Right renal pelvis (tissue), 4 donors: ENCODE measurements around the gene NKX1-2. TPM values are rescaled to one million over a fixed set of nuclear protein-coding genes. Genes with fewer than 3 reads are reported as not detected.

Experiments
- DNase-seq, 4 donors: peaks; one replicate each; pipeline ENCODE4 v3.0.0-alpha.2; 2013; ENCODE audit warnings: low read depth in 4 of 4, low spot score in 3 of 4, missing footprints in 1 of 4
- polyA plus RNA-seq, 4 donors: library from polyadenylated mRNA; unstranded; fragments of 120-200 nt; gene quantifications; one replicate each; pipeline ENCODE4 v1.2.1, GENCODE V29; 2013; ENCODE audit not compliant: insufficient read length in 4 of 4

Gene NKX1-2
- polyA plus RNA-seq: under 1 TPM in 1 of 4 donors, not detected in 3; 0.01 TPM

DNA sequence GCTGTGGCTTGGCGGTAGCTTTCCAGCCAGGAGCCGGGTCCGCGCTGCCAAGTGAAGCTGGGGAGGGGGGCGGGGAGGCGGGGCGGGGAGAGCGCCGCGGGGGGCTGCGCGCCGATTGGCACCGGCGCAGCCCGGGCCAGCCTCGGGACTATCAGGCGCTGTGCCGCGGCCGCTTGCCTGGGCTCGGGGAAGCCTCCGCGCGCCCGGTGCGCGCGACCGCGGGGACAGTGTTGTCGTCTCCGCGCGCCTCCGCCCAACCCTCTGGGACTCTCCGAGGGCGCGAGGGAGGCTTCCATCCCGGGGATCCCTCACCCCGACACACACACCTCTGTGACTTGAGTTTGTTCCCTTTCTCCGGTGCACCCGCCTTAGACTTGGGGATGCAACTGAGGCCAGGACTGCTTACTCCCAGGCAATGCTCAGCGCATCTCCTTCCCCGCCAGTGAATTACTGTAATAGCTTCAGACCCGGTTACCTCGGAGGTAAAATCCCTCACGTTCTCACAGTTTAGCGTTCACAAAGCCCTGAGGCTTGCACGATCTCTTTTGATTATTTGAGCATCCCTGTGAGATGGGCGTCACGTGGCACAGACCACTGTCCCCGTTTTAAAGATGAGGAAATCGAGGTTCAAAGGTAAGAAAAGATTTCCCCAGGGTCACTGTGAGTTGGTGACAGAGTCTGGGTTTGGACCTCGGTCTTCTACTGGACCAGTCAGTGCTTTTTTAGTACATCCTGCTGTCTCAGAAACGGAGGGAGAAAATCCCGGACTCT lies at the start of gene NKX1-2:
TSS of gene NKX1-2 (minus strand) at position 24 of the 771 bp plus-strand sequence. CDS start 92 bp downstream, outside the sequence.
- DNase-seq: no peak

DNA sequence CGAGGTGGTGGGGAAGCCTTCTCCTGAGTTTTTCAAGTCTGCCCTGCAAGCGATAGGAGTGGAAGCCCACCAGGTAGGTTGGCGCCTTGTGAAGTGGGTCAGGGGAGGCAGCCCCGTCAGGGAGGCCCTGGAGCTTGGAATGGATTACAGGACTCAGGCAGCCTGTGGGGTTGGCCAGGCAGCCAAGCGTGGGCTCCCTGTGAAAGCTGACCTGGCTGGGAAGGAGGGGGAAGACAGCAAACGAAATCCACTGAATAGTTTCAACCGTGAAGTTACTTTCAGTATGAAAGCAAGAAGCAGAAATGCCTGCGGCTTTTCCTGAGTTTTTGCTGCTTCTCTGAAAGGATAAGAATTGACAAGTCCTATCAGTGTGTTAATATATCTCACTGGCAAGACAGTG lies 48.2 kb upstream of the NKX1-2 start:
- peak in 3 of 4 donors; percentile 34 to 67 (median 35) for DNase-seq

DNA sequence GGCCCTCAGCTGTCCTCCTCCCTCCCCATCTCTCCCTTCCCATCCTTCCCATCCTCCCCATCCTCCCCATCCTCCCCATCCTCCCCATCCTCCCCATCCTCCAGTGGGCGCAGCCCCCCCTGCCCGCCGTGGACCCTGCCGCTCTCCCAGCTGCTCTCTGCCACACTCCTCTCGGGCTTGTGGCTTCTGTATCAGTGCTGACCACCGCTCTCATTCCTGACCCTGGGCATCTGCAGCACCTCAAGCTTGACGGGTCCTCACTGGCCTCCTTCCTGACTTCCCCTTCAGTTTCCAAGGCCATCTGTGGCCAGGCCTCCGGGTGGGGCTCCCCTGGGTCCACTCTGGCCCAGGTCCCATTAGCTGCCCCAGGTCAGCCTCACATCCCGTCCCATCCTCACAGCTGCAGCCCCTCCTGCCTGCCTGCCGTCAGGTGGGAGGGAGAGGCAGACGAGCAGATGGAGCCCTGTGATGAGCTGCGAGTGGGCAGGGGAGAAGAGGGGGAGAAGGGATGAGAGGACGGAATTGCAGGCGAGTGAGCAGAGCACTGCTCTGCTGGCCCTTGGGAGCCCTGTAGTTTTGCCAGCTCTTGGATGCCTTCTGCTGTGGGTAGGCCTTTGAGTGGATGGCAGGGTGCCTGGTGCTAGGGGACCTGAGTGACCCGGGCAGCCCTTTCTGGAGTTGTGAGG lies 47.5 kb upstream of the NKX1-2 start:
- DNase-seq: no peak

DNA sequence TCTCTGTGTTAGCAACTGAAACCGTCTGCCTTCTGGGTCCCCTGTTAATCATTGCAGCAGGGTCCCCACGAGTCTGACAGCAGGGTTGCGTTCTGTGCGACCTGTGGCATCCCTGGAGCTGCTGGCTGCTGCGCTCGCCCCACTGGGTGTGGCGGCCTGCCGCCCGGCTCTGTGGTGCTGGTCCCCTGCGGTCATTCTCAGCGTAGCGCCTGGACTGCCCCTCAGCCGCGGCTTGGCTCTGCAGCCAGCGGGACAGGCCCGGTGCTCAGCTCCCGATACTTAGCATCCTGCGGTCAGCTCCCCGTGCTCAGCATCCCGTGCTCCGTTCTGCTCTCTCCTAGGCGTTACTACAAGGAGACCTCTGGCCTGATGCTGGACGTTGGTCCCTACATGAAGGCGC lies 46.8 kb upstream of the NKX1-2 start:
- no peak for DNase-seq

DNA sequence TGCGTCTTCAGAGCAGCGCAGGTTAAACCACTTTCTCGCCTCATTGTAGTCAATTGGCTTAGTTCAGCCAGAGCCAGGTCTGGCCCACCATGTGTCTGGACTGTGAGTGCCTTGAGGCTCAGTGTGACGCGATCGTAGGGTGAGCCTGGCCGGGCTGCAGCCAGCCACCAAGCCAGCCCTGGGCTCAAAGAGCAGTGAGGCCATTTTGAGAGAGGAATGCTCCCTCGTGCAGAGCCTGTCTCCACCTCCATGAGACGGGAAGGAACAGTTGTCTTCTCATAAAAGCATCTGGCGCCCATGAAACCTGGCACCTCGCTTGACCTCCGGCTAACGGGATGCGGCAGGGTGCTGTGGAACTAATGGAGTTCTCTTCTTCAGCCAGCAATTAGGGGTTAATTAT lies 46.3 kb upstream of the NKX1-2 start:
- DNase-seq: no peak

DNA sequence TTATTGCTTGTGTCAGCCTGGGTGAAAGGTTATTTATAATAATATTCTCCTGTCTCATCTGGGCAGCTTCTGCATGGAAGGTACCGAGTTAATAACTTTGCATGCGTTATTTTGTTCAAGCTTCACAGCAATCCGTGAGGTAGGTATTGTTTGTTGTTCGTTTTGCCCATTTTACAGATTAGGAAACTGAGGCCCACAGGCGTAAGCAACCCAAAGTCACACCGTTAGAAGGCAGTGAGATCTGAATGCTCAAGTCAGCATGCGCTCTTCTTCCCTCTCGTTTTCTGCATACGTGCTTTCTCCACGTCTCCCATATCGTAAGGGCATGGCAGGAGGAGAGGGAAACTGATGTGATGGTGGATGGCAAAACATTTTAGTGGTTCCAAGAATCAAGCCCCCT lies 45.9 kb upstream of the NKX1-2 start:
- no peak for DNase-seq

DNA sequence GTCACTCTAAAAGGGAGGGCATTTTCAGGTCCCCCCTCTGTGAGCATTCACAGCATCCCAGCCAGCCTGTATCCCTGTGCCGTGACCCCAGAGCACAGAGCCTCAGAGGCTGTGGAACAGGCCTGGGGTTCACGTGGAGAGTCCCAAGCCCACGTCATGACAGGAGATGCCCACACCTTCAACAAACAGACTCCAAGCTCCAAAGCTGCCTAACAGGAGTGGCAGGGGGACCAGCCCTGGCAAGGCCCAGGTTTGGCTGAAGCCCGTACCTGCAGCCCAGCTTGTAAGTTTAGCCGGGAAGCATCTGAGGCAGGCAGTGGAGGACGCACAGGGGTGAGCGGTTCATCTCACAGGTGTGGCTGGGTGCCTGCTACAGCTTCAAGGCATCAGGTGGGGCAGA lies 45.3 kb upstream of the NKX1-2 start:
- no peak for DNase-seq

DNA sequence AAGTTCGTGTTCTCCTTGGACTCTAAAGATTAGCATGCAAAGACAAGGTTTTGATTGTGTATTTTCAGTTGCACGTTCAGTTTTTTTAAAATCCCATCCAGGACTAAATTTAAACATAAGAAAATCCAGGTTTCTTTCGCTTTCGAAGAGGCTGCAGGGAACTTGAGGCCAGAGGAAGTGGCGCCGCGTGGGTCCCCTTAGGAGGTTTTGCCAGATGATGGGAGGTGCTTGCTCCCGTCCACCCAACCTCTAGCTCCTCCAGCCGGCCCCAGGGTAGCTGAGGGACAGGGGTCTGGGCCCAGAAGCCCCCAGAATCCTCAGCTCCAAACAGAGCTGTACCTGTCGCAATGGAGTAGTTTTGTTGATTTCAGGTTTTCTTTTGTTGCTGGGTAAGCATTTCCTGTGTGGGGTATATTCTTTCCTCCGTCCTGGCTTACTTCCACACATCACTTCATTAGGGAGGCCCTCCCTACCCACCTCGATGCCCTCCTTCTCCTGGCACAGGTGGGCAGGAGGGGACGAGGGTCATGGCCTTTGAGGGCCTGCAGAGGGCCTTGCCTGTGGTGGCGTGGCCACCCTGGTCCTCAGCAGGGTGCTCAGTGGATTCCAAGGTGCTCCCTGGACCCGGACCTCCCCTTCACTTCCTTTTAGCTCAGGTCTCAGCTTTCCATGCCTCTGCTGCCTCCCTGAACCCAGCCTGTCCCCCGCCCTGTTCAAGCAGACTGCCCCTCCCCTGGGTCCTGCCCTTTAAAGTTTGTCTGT lies 44.4 kb upstream of the NKX1-2 start:
- DNase-seq: no peak

DNA sequence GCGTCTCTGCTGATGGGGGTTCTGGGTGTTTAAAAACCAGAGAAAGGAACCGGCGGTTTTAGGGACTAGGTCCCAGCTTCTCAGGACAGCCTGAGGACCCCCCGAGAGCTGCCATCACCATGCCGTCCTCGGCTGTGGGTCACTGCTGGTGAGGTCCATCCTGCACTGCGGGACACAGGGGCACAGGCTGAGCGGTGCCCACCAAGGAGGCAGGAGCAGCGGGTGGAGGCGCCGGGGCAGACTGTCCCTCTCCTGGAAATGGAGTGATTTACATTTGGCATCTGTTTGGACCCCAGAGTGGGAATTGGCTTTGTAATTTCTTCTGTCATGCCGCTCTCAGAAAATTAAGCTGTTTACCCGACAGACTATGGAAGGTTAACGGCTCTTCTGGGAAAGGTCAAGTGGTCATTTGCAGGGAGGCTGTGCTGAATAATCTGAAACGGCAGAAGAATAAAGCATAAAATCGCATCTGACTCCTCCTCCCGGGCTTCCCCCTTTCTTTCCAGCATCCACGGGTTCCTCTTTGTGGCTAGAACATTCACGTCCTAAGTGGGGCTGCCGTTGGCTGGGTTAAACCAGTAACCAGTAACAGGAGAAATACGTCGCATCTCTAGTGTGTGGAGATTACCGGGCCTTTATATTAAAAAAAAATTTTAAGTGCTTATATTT lies 43.5 kb upstream of the NKX1-2 start:
- no peak for DNase-seq

DNA sequence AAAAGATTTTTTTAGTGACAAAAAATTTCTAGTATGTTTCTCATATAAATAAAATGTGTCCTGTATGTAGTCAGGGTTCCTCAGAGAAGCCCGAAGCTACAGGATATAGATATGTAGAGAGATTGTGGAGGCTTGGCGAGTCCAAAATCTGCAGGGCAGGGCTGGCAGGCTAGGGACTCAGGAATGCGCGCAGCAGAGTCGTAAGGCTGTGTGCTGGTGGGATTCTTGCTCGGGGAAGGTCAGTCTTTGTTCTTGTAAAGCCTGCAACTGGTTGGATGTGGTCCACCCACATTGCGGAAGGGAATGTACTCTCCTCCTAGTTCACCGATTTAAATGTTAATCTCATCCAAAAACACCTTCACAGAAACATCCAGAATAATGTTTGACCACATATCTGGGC lies 42.4 kb upstream of the NKX1-2 start:
- DNase-seq: no peak

DNA sequence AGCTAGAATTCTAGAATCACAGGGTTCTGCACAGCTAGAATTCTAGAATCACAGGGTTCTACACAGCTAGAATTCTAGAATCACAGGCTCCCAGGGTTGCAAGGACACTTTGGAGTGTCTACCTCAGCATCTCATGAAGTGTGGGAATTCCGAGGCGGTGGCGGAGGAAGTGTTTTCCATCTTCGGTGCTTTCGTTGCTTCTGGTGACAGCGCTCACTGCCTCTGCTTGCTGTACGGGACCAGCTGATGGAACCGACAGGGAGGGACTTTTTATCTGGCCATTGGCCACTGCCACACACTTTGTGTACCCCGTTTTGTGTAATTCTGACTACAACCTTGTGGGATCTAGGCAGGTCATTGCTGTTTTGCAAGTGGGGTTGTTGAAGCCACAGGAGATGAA lies 41.3 kb upstream of the NKX1-2 start:
- DNase-seq: no peak

DNA sequence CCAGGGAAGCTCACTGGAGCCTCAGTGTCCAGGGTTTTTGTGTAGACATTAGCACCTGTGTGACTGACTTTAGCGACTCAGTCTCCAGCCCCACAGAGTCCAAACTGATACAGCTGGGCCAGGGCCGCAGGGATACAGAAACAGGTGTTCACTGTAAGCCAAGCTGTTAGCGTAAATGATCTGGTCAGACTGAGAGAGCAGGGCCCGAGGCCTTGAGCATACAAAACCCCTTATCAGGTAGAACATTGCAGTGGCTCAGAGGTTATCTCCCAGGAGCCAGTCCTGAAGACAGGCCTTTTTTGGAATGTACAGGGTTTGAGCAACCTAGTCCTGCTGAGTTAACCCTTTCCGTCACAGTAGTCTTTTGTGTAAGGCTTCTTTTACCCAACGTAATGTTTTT lies 36.8 kb upstream of the NKX1-2 start:
- DNase-seq: no peak

DNA sequence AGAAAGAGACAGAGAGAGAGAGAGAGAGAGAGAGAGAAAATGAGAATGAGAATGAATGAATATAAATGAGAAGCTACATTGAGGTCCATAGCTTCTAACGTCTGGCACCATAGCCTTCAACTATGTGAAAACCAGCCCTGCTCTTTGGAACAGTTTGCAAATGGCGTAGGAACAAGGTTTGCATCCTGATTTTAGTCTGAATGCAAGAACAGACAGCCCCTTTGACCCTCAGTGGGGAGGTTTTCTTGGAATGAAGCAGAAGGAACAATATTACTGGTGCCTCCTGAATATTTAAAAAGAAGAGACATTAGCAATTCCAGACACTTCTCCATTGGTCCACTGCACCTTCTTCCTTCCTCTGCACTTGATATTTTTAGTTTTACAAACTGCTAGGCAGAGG lies 34.8 kb upstream of the NKX1-2 start:
- DNase-seq: no peak

DNA sequence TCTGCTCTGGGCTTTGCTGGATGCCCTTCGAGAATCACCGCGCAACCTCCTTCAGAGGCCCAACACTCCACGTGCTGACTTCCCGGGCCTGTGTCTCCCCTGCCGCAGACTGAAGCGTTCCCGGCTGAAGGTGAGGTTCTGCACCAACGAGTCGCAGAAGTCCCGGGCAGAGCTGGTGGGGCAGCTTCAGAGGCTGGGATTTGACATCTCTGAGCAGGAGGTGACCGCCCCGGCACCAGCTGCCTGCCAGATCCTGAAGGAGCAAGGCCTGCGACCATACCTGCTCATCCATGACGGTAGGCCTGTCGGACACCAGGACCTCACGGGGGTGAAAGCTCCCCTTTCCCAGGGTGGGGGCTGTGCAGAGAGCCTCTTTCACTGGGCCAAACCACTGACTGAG lies 34.2 kb upstream of the NKX1-2 start:
- DNase-seq: no peak

DNA sequence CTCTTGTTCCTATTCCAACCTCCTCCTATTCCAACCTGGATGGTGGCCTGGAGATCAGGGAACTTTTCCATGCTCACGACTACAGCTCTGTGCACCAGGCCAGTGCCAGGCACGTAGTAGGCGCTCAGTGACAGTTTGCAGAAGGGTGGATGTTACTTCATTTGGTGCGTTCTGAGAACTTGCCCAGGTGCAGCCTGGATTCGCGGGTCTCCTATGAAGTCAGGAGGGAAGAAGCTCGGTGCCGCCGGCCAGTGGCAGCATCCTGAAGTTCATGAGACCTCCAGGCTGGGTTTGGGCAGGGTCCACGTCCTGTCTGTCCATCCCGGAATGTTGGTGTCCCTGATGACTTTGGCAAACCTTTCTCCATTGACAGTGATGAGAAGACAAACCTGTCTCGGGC lies 33.0 kb upstream of the NKX1-2 start:
- DNase-seq: no peak

DNA sequence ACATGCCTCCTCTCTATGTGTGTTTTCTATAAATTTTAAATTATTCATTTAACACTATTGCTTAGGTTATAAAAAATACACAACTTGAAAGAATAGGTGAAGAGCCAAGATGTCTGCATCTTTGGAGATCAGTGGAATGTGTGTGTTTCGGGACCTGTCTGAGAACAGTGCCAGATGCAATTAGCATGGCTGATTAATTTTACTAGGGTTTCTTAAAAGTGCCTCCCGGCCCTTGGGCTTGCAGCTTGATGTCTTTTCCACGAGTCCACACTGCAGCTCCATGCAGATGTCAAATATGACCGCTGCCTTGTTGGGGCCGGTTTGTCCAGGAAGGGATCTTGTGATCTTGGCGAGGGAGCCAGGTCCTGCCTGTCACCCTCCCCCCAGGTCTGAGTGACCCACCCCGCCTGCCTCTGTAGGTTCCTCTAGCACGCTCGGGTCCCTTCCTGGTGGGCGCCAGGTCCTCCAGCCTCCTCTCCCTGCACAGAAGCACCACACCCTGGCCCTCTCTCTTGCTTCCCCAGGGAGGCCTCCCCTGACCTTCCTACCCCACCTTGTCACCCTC lies 32.5 kb upstream of the NKX1-2 start:
- no peak for DNase-seq

DNA sequence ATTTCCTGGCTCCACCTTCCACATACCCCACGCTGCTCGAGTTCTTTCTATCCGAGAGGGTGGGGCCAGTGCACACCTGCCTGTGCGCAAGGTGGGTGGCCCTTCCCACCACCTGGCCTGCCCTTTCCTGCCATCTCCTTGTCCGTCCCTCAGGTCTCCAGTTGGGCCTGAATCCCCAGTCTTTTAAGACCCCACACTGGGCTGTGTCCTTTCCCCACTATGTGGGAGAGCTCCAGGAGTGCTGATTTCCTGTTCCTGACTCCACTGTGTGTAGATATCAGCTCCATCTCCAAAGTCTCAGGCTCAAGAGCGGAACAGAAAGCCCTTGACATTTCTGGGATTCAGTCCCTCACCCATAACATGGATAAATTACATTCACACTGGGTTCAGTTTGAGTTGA lies 31.9 kb upstream of the NKX1-2 start:
- no peak for DNase-seq

DNA sequence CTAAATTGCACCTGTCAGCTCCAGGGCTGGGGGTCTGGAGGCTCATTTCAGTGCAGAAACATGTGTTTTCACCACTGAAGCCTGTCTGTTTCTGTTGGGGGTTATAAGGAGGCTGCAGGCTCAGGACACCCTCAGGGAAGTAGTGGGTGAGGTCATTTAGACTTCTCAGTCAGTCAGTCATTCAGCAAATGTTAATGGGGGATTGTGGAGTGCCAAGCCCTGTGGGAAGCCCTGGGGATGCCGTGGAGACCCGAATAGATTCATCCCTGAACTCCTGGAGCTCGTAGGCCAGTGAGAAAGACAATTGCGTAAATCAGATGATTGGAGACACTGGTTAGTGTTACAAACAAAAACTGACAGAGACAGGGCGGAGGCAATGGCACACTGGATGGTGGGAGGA lies 31.0 kb upstream of the NKX1-2 start:
- DNase-seq: no peak

DNA sequence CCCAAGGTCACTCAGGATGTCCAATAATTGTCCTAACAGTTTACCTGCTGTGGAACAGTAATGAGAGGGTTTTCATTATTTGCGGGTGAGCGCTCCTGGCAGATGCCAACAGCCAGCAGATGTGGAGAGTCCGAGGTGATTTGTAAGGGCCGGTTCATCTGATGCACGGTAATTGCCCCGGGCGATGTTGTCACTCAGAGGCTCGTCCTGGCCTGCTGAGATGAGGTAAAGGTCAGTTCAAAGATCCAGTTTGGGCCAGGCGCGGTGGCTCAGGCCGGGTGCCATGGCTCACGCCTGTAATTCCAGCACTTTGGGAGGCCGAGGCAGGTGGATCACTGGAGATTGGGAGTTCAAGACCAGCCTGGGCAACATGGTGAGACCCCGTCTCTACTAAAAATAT lies 28.7 kb upstream of the NKX1-2 start:
- no peak for DNase-seq

DNA sequence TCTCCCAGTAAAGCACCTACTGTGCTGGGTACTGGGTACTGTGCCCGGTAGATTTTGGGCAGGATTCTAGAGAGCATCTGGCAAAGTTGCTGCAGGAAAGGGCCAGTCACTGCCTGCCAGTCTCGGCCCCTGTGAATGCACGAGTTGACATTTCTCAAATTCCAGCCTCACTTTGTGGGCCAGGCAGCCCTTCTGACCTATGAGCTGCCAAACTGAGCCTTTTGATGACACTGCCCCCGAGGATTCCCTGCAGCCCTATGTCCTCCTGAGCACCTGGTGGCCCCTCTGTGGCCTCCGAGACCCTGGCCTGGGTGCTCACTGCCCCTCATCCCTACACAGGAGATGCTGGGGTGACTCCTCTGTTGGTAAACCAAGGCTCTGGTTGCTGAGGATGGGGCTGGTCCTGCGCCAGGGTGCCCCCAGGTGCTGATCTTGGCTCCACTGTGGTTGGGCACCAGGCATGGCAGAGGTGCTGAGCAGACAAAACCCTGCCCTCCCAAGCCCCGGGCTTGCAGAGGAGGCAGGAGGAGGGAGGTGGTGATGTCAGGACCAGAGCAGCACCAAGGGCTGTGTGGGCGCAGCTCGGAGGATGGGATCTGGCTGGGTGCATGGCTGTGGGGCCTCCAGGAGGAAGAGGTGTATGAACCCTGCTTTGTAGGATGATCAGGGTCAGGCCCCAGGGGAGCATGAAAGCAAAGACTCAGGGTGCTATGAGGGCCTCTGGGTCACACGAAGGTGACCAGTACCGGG lies 28.0 kb upstream of the NKX1-2 start:
- no peak for DNase-seq
